Endodermal cell (in vitro differentiated cells): ENCODE data around the gene GDF7. TPM values are rescaled to one million over a fixed set of nuclear protein-coding genes. Genes with fewer than 3 reads are reported as not detected.

ENCODE experiments used
- DNase-seq: peaks from one replicate; pipeline ENCODE4 v3.0.0-alpha.2; 2017
- H3K27ac ChIP-seq: 2 replicates; pipeline ENCODE4 v1.5.1; 2013; ENCODE audit warnings: mild to moderate bottlenecking, low read depth, low read length, moderate library complexity
- H3K27me3 ChIP-seq: 2 replicates; pipeline ENCODE4 v1.6.1; 2013; ENCODE audit warnings: mild to moderate bottlenecking, low read length, moderate library complexity; ENCODE audit not compliant: insufficient read depth, control insufficient read depth, poor library complexity, severe bottlenecking
- H3K36me3 ChIP-seq: 2 replicates; pipeline ENCODE4 v1.7.0; 2013; ENCODE audit warnings: mild to moderate bottlenecking, low read length, moderate library complexity; ENCODE audit not compliant: control insufficient read depth, insufficient read depth
- H3K4me1 ChIP-seq: one replicate; pipeline ENCODE4 v1.7.0; 2013; ENCODE audit warnings: low read length; ENCODE audit not compliant: control insufficient read depth, insufficient read depth
- H3K4me3 ChIP-seq: 2 replicates; pipeline ENCODE4 v1.5.1; 2013; ENCODE audit warnings: mild to moderate bottlenecking, low read length, moderate library complexity
- H3K9ac ChIP-seq: 2 replicates; pipeline ENCODE4 v1.6.1; 2013; ENCODE audit warnings: mild to moderate bottlenecking, low read length, moderate library complexity; ENCODE audit not compliant: poor library complexity, severe bottlenecking; ENCODE audit errors: extremely low read depth
- H3K9me3 ChIP-seq: 2 replicates; pipeline ENCODE4 v1.6.1; 2013; ENCODE audit warnings: mild to moderate bottlenecking, low read length, moderate library complexity; ENCODE audit not compliant: control insufficient read depth
- H3K27ac Mint-ChIP-seq: 2 replicates; pipeline ENCODE4 v1.8.0; 2020; ENCODE audit warnings: mixed read lengths
- H3K27me3 Mint-ChIP-seq: 2 replicates; pipeline ENCODE4 v1.8.0; 2021; ENCODE audit warnings: mild to moderate bottlenecking, mixed read lengths; ENCODE audit not compliant: insufficient read depth
- H3K36me3 Mint-ChIP-seq: 2 replicates; pipeline ENCODE4 v1.8.0; 2020; ENCODE audit warnings: low read depth, mixed read lengths
- H3K4me1 Mint-ChIP-seq: 2 replicates; pipeline ENCODE4 v1.8.0; 2020; ENCODE audit warnings: mixed read lengths
- H3K4me3 Mint-ChIP-seq: 2 replicates; pipeline ENCODE4 v1.8.0; 2020; ENCODE audit warnings: mild to moderate bottlenecking, moderate library complexity, mixed read lengths
- H3K9me3 Mint-ChIP-seq: 2 replicates; pipeline ENCODE4 v1.8.0; 2020; ENCODE audit warnings: mild to moderate bottlenecking, mixed read lengths
- WGBS, 2 experiments: methylation state at CpG; one replicate each; pipeline versions ENCODE4 v1.1.5 to v1.1.7; 2013; ENCODE audit warnings: missing lambda C conversion rate in 2 of 2, mixed read lengths in 1 of 2; ENCODE audit not compliant: insufficient coverage in 1 of 2, insufficient read length in 1 of 2; 5-methylcytosine and 5-hydroxymethylcytosine counted together
- total RNA-seq, 2 donors: library from RNA; stranded (reverse); fragmentation: NEBNext Ultra II Directional in 1 of 2; extraction: Animal tissue kit (Norgen Biotek cat#: 25700) in 1 of 2; gene quantifications; 2 replicates in 1 of 2; 3 replicates in 1 of 2; pipeline ENCODE4 v1.2.1, GENCODE V29; 2021
- TF ChIP-seq, protein P1 (sequence below): fragments of 200-600 bp; sonication (generic); conservative IDR thresholded peaks from 2 replicates; pipeline ENCODE4 v1.5.0; 2021; ENCODE audit warnings: antibody characterized with exemption, mild to moderate bottlenecking

Gene GDF7
- total RNA-seq, 2 donors from 2014 or later: 0.07 to 0.09 TPM

DNA sequence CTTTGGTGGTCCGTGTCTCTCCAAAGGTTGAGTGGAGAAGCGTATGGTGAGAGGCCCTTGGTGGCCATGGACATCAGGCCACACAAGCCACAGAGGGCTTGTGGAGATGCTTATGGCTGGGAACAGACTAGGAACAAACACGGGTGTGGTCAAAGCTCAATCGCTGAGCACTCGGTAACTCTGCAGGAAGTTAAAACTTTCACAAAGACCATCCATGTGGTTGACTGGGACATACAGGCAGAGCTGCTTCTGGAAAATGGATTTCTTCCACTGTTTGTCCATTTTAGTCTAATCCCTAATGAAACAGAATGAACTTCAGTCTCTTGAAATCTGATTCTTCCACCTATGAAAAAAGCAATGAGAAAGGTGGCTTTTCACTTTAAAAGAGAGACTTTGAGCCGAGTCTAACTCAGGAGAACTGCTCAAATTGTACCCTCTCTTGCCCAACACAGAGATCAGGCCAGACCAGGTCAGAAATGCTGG lies 17.7 kb downstream of the GDF7 start:
- no peak overlapping the region for H3K9ac ChIP-seq
- H3K4me1 Mint-ChIP-seq: no peaks in the 10 kb centered on the region
- 86 to 90% methylated on average over 5 to 6 of the region's 6 CpGs for WGBS, 2 experiments
- peaks cover 3% of the 10 kb centered on the region for H3K9me3 Mint-ChIP-seq
- TF ChIP-seq, protein P1, sequence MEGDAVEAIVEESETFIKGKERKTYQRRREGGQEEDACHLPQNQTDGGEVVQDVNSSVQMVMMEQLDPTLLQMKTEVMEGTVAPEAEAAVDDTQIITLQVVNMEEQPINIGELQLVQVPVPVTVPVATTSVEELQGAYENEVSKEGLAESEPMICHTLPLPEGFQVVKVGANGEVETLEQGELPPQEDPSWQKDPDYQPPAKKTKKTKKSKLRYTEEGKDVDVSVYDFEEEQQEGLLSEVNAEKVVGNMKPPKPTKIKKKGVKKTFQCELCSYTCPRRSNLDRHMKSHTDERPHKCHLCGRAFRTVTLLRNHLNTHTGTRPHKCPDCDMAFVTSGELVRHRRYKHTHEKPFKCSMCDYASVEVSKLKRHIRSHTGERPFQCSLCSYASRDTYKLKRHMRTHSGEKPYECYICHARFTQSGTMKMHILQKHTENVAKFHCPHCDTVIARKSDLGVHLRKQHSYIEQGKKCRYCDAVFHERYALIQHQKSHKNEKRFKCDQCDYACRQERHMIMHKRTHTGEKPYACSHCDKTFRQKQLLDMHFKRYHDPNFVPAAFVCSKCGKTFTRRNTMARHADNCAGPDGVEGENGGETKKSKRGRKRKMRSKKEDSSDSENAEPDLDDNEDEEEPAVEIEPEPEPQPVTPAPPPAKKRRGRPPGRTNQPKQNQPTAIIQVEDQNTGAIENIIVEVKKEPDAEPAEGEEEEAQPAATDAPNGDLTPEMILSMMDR: no peak
- no peaks in the 10 kb centered on the region for H3K9me3 ChIP-seq
- no peak overlapping the region for H3K27ac Mint-ChIP-seq
- peaks cover 42% of the 10 kb centered on the region for H3K36me3 Mint-ChIP-seq
- H3K36me3 ChIP-seq: peaks cover 50% of the 10 kb centered on the region
- H3K4me3 ChIP-seq: no peak overlapping the region
- H3K27me3 ChIP-seq: no peaks in the 10 kb centered on the region
- no peaks in the 10 kb centered on the region for H3K4me1 ChIP-seq
- H3K27me3 Mint-ChIP-seq: no peaks in the 10 kb centered on the region
- DNase-seq: no peak
- H3K4me3 Mint-ChIP-seq: no peak overlapping the region
- no peak overlapping the region for H3K27ac ChIP-seq

DNA sequence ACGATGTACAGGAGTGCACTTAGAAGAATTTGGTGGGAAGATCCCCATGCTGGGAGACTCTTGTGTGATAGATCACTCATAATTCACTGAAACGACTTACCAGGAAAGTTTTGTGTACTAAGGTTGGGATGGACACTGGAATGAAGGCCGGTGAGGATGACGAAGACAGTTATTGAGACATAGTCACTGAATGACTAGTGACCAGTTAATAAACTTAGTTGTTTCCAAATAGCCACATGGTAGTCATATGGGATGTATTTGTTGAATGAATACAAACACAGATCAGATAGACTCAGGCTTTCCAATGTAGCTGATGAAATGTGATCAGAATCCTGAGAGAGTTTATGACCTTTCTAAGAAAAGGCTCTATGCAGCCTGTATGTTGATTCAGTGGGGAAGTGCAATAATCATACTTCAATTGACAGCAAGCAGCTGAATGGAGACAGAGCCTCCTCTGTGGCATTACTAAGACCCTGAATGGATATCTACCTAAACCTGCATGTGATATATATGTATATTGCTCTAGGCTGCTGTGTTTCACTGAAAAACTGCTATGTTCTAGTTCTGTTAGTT lies 20.4 kb downstream of the GDF7 start:
- Histone ChIP-seq H3K27ac (no peak overlapping the region), H3K36me3 (peaks cover 46% of the 10 kb centered on the region), H3K27me3 (no peaks in the 10 kb centered on the region), H3K4me1 (no peaks in the 10 kb centered on the region), H3K4me3 (no peak overlapping the region), H3K9me3 (no peaks in the 10 kb centered on the region), H3K9ac (no peak overlapping the region)
- WGBS, 2 experiments: 98 to 100% methylated on average over 4 of the region's 4 CpGs
- Mint-ChIP-seq H3K4me1 (no peaks in the 10 kb centered on the region), H3K36me3 (peaks cover 34% of the 10 kb centered on the region), H3K4me3 (no peak overlapping the region), H3K27ac (no peak overlapping the region), H3K27me3 (no peaks in the 10 kb centered on the region), H3K9me3 (peaks cover 3% of the 10 kb centered on the region)
- TF ChIP-seq, protein P1: no peak
- DNase-seq: no peak

DNA sequence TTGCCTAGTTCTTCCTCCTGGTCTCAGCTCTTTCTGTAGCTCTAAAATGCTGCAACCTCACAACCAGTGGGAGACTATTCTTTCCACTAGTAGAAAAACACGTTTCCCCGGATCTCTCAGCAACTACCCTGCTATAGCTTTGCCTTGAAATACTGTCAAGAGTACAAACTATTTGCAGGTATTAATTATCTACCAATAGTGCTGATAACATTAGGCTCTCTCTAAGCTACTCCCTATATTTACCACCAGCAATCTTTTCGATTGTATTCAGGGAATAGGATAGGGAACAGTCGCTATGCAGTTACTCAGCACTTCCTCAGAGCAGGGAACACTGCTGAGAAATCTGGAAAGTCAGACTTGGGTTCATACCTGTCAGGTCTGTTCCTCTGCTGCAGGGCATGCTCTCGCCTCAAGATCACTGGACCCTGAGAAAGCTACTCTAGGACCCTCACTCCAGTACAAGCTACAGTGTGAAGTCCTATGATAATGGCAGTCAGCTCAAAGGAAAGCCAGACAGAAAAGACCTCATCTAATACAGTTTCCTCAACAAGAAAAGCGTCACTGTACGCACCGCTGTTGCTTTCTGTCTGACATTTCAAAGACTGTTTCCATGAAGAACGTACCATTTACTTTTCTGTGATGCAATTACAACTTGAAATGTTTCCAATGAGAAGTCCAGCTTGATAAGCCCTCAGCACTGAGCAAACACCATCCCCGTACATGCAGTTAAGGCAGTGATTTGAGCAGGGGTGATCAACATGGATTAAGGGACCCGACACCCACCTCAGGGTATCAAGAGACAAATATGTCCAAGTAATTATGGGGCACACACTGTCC lies 22.7 kb downstream of the GDF7 start:
- Histone ChIP-seq H3K27me3 (no peaks in the 10 kb centered on the region), H3K36me3 (peaks cover 26% of the 10 kb centered on the region), H3K9me3 (no peaks in the 10 kb centered on the region), H3K4me3 (no peak overlapping the region), H3K27ac (no peak overlapping the region), H3K9ac (no peak overlapping the region), H3K4me1 (no peaks in the 10 kb centered on the region)
- H3K27ac Mint-ChIP-seq: no peak overlapping the region
- WGBS, 2 experiments: 89 to 90% methylated on average over 11 of the region's 11 CpGs
- no peak for DNase-seq
- H3K4me1 Mint-ChIP-seq: no peaks in the 10 kb centered on the region
- TF ChIP-seq, protein P1: no peak
- no peak overlapping the region for H3K4me3 Mint-ChIP-seq
- peaks cover 30% of the 10 kb centered on the region for H3K36me3 Mint-ChIP-seq
- H3K9me3 Mint-ChIP-seq: peaks cover 3% of the 10 kb centered on the region
- no peaks in the 10 kb centered on the region for H3K27me3 Mint-ChIP-seq
